ENCODE measurements around the gene BCL2L15. TPM values are rescaled to one million over a fixed set of nuclear protein-coding genes. Genes with fewer than 3 reads are reported as not detected.

BCL2L15 gene
- total and polyA plus RNA-seq, 2 donors (not counting 3 experiments of a cell fraction or from before 2014, with no cell fraction given): 0.28 to 0.29 TPM

GRCh38 chr1:113904293-113904673 is 16.9 kb upstream of the BCL2L15 start:
- H3K79me2 ChIP-seq (ENCODE audit: control insufficient read depth, insufficient read depth, low read length): peaks cover 30% of the 10 kb centered on the region
- no peaks in the 10 kb centered on the region for H4K20me1 ChIP-seq (replicated peaks; ENCODE audit: control insufficient read depth, extremely low read depth, insufficient read depth, low read length)
- no peak for TF ChIP-seq CTCF (IDR thresholded peaks at IDR 0.05; ENCODE audit: extremely low read depth in 1 of 2, insufficient read depth in 1 of 2, low read depth in 1 of 2, low read length in 2 of 2)
- no peak for TF ChIP-seq MAX (IDR thresholded peaks at IDR 0.05; ENCODE audit: insufficient read depth, insufficient read length)
- TF ChIP-seq POLR2AphosphoS5 (IDR thresholded peaks at IDR 0.05; ENCODE audit: insufficient read depth, low read depth, low read length): no peak
- no peak for TF ChIP-seq POLR2A (IDR thresholded peaks at IDR 0.05; ENCODE audit: low read depth, low read length)
- TF ChIP-seq EZH2 (IDR thresholded peaks at IDR 0.05; ENCODE audit: borderline replicate concordance, low read depth, low read length, severe bottlenecking): no peak
- no peak for TF ChIP-seq FOS (IDR thresholded peaks at IDR 0.05; ENCODE audit: borderline replicate concordance, insufficient read depth, low read length)
- no peak for TF ChIP-seq MYC (IDR thresholded peaks at IDR 0.05; ENCODE audit: low read depth, low read length)
- no peak for TF ChIP-seq JUN (IDR thresholded peaks at IDR 0.05; ENCODE audit: borderline replicate concordance, insufficient read depth, insufficient read length, low read depth)
- H3K27ac ChIP-seq (ENCODE audit: insufficient read depth, low read depth, low read length): peak overlapping the region; percentile 72
- CTCF ChIA-PET: interaction anchor here (0.6 to 4.8 kb wide), 15 partner anchors 9 to 378 kb away, joined by 3 to 54 read pairs (median 4); partner anchors contain the start of gene HIPK1
- H3K4me3 ChIP-seq (replicated peaks in 1 of 3; ENCODE audit: insufficient read depth in 1 of 3, low read depth in 1 of 3, low read length in 3 of 3): peak overlapping the region; percentile 55 to 86 (median 60)
- H3K4me2 ChIP-seq (ENCODE audit: insufficient read depth, low read length): peak overlapping the region; percentile 88
- intact Hi-C loops (cut with micrococcal nuclease) (loop anchor here (2.0 to 10.0 kb wide), 3 partner anchors 75 to 1189 kb away; partner anchors contain the start of genes OLFML3 and PPM1J), dilution Hi-C loops (cut with MboI; ENCODE audit: extremely low pct_ligation_motif_present, low sequenced_read_pairs) (no loop called here)
- TSS peak; percentile 68 for BruUV-seq (replicated peaks)
- POLR2A ChIA-PET: interaction anchor here (0.6 to 1.7 kb wide), 6 partner anchors 25 to 146 kb away, joined by 3 to 8 read pairs (median 5); partner anchors contain the start of genes HIPK1 and RSBN1
- peak overlapping the region; percentile 69 for H2AFZ ChIP-seq (ENCODE audit: low read depth, low read length)
- no peak for DNase-seq (ENCODE audit: low read depth, low spot score)
- H3K9me3 ChIP-seq (replicated peaks; ENCODE audit: control insufficient read depth, insufficient read depth, low read length): no peaks in the 10 kb centered on the region
- no peaks in the 10 kb centered on the region for H3K27me3 ChIP-seq (ENCODE audit: control insufficient read depth in 2 of 2, insufficient read depth in 2 of 2, low read length in 2 of 2)
- peaks cover 6% of the 10 kb centered on the region in 2 experiments for H3K36me3 ChIP-seq (ENCODE audit: control insufficient read depth in 2 of 2, extremely low read depth in 1 of 2, insufficient read depth in 2 of 2, low read length in 2 of 2)
- H3K9ac ChIP-seq (replicated peaks; ENCODE audit: extremely low read depth, insufficient read depth, low read length): peak overlapping the region; percentile 91
- H3K9me1 ChIP-seq (replicated peaks; ENCODE audit: control insufficient read depth, extremely low read depth, insufficient read depth, low read length): no peaks in the 10 kb centered on the region
- FAIRE-seq: no peak
- H3K4me1 ChIP-seq (ENCODE audit: control insufficient read depth, extremely low read depth, insufficient read depth, low read length): peaks cover 12% of the 10 kb centered on the region

Measured in endothelial cell of umbilical vein (primary cell).